HG02588 (cell line): ENCODE measurements around the gene IFNA16.
"Not testable (repeated sequence)": the region's sequence is repeated elsewhere in the genome, so short reads cannot be mapped to it uniquely, and the experiment has no call there.

Source experiments
- ATAC-seq: cut with Tn5 transposase; IDR thresholded peaks from one replicate; pipeline ENCODE4 v1.9.1; 2021; ENCODE audit warnings: mild to moderate bottlenecking, moderate library complexity; ENCODE audit not compliant: unreplicated experiment

IFNA16 gene

DNA sequence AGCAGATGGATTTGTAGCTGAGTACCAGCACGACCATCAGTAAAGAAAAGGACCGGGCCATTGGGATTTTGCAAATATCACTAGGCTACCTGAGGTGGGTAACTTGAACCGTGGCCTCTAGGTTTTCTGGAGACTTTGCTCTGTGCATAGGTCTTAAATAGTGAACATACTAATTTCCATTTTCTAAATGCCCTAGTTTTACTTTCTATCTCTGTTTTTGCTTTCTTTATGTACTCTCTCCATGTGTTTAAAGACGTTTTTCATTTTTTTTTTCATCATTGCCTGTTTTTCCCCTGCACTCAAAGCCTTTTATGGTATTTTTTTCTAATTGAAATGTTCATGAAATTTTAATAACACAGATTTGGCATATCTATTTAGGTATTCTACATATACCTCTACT is 15.0 kb downstream of the IFNA16 start, which contains the start of gene IFNA7:
Gene IFNA7 (minus strand): TSS at position 101 of the 400 bp plus-strand sequence. CDS start 40 bp downstream, at position 61.
- ATAC-seq, result not testable (repeated sequence)

DNA sequence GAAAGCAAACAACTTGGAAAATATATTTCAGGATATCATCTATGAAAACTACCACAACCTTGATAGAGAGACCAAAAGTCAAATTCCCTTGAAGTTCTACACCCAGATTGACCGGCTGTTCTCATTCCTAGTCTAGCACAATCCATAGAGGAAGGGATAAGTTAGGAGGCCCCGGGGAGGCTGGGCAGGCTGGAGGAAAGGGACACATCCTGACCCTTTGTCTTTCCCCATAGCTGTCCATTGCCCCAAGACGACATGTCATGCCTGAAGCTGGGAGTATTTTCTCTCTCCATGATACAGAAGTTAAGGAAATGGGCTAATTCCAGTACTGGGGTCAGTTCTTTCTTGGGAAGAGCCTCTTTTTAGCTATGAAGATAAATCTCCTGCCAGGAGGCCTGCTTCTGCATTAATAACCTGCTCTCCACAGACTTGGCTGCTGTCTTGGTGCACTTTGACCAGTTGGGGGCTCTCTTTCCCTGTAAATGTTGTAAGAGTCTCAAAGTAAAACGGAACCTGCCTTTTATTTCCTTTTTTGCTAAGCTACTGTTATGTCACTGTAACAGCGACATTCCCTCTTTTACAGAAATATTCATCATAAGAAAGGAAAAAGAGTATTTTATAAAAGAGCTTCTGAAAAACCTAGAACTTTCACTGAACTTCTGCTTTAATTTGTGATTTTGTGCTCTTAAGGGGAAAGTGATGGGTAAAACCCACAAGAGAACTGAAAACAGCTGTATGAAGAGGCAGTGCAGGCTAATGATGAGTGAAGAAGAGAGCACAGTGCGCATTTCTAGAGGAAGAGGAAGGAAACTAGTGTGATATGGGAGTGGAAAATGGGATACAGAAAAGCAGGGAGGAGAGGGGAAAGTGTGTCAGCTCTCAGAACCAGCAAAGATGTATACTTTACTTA is 22.0 kb downstream of the IFNA16 start:
- peak; percentile 93 for ATAC-seq

DNA sequence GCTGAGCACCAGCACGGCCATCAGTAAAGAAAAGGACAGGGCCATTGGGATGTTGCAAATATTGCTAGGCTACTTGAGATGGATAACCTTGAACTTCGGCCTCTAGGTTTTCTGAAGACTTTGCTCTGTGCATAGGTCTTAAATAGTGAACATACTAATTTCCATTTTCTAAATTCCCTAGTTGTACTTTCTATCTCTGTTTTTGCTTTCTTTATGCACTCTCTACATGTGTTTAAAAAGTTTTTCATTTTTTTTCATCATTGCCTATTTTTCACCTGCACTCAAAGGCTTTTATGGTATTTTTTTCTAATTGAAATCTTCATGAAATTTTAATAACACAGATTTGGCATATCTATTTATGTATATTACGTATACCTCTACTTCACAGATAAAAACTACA is 29.6 kb downstream of the IFNA16 start, which contains the start of gene IFNA4:
Gene IFNA4 (minus strand): TSS at position 101 of the 400 bp plus-strand sequence. CDS start 56 bp downstream, at position 45.
- not testable (repeated sequence) for ATAC-seq

DNA sequence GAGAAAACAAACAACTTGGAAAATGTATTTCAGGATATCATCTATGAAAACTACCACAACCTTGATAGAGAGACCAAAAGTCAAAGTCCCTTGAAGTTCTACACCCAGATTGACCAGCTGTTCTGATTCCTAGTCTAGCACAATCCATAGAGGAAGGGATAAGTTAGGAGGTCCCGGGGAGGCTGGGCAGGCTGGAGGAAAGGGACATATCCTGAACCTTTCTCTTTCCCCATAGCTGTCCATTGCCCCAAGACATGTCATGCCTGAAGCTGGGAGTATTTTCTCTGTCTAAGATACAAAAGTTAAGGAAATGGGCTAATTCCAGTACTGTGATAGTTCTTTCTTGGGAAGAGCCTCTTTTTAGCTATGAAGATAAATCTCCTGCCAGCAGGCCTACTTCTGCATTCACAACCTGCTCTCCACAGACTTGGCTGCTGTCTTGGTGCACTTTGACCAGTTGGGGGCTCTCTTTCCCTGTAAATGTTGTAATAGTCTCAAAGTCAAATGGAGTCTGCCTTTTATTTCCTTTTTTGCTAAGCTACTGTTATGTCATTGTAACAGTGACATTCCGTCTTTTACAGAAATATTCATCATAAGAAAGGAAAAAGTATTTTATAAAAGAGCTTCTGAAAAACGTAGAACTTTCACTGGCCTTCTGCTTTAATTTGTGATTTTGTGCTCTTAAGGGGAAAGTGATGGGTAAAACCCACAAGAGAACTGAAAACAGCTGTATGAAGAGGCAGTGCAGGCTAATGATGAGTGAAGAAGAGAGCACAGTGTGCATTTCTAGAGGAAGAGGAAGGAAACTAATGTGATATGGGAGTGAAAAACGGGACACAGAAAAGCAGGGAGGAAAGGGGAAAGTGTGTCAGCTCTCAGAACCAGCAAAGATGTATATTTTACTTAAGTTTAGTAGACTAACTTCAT is 34.0 kb downstream of the IFNA16 start:
- peak; percentile 97 for ATAC-seq

DNA sequence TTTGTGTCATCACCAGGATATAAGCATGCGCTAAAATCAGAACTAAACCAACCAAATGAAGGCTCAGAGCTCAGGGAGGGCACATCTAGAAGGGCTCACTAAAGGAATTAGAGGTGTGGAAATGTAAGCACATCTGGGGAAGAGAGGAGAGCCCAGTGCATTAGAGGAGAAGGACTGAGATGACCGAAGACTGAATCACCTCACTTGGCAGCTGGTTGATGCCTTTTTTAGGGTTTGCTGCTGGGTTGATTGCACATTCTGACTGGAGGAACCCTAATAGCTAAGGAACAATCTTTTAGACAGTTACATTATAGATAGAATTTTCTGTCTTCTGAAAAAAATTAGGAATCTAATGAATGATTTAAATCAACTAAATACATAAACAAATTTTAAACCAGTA is 42.4 kb downstream of the IFNA16 start:
- no peak for ATAC-seq

DNA sequence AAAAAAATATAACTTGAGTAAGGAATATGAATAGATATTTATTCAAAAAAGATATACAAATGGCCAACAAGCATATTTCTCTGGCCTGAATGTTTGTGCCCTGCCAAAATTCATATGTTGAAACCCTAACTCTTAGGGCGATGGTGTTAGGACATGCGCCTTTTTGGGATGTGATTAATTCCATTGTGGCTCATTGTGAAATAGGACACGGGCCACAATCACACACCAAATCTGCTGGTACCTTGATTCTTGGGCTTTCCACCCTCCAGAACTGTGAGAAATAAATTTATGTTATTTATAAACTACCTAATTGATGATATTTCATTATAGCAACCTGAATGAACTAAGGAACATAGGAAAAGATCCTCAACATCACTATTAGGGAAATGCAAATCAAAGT is 45.0 kb downstream of the IFNA16 start:
- ATAC-seq, result no peak

DNA sequence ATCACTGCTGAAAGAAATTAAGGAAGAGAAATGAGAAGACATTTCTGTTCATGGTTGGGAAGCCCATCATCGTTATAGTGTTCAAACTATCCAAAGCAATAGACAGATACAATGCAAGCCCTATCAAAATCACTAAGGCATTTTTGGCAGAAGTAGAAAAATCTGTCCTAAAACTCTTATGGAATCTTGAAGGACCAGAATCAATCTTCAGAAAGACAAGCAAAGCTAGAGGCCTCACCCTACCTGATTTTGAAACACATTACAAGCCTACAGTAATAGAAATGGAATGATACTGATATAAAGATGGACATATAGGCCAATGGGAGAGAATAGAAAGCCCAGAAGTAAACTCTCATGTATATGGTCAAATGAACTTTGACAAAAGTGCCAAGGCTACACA is 45.8 kb downstream of the IFNA16 start:
- ATAC-seq, result no peak

DNA sequence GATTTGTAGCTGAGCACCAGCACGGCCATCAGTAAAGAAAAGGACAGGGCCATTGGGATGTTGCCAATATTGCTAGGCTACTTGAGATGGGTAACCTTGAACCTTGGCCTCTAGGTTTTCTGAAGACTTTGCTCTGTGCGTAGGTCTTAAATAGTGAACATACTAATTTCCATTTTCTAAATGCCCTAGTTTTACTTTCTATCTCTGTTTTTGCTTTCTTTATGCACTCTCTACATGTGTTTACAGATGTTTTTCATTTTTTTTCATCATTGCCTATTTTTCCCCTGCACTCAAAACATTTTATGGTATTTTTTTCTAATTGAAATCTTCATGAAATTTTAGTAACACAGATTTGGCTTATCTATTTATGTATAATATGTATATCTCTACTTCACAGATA is 50.6 kb downstream of the IFNA16 start, which contains the start of gene IFNA21:
Gene IFNA21 (minus strand): TSS at position 101 of the 400 bp plus-strand sequence. CDS start 48 bp downstream, at position 53.
- not testable (repeated sequence) for ATAC-seq
